Keratinocyte (primary cell): ENCODE measurements around the gene MYO7B.

Experiments used
- CTCF ChIP-seq, 3 experiments: IDR thresholded peaks in 1 of 3; conservative IDR thresholded peaks in 1 of 3; optimal IDR thresholded peaks in 1 of 3; 2 replicates in 2 of 3; 3 replicates in 1 of 3; pipeline versions ENCODE3 to v1.5.1; 2011; ENCODE audit warnings: low read length in 3 of 3, mild to moderate bottlenecking in 3 of 3, moderate library complexity in 2 of 3, control low read depth in 1 of 3, inconsistent platforms in 1 of 3; ENCODE audit not compliant: insufficient read depth in 2 of 3; ENCODE audit errors: extremely low read depth in 1 of 3
- EZH2 ChIP-seq: IDR thresholded peaks from one replicate; pipeline ENCODE4 v1.6.1; 2012; ENCODE audit warnings: inconsistent platforms, mild to moderate bottlenecking, low read length, moderate library complexity

- TF ChIP-seq CTCF (optimal IDR thresholded peaks at IDR 0.05 in 1 of 3, IDR thresholded peaks at IDR 0.05 in 1 of 3, conservative IDR thresholded peaks at IDR 0.05 in 1 of 3; ENCODE audit: extremely low read depth in 1 of 3, insufficient read depth in 2 of 3, low read length in 3 of 3) (no peak), EZH2 (no peak)
Measured at GRCh38 chr2:127643439-127644065, 108.1 kb downstream of the MYO7B start.
